Activated naive CD8-positive, alpha-beta T cell treated with anti-CD3 and anti-CD28 coated beads, Interleukin-2, amount 50 U/mL, for 24 hours (primary cell): ENCODE data around the gene MRPL19.
"Not testable (repeated sequence)": the region's sequence is repeated elsewhere in the genome, so short reads cannot be mapped to it uniquely, and the experiment has no call there.

Experiments
- ATAC-seq: fragments of 150-1000 bp; cut with Tn5 transposase; one replicate; pipeline ENCODE4 v1.10.0; 2021
- DNase-seq: peaks from one replicate; pipeline ENCODE4 v3.0.0; 2021
- H3K27ac Mint-ChIP-seq: one replicate; pipeline ENCODE4 v1.8.0; 2021; ENCODE audit warnings: mild to moderate bottlenecking, mixed read lengths
- H3K27me3 Mint-ChIP-seq: one replicate; pipeline ENCODE4 v1.8.0; 2021; ENCODE audit warnings: mixed read lengths
- H3K36me3 Mint-ChIP-seq: one replicate; pipeline ENCODE4 v1.8.0; 2021; ENCODE audit warnings: low read depth, mixed read lengths
- H3K4me1 Mint-ChIP-seq: one replicate; pipeline ENCODE4 v1.8.0; 2021; ENCODE audit warnings: mixed read lengths
- H3K4me3 Mint-ChIP-seq: one replicate; pipeline ENCODE4 v1.8.0; 2021; ENCODE audit warnings: mild to moderate bottlenecking, moderate library complexity, mixed read lengths
- H3K9me3 Mint-ChIP-seq: one replicate; pipeline ENCODE4 v1.8.0; 2021; ENCODE audit warnings: mixed read lengths

MRPL19 gene

DNA sequence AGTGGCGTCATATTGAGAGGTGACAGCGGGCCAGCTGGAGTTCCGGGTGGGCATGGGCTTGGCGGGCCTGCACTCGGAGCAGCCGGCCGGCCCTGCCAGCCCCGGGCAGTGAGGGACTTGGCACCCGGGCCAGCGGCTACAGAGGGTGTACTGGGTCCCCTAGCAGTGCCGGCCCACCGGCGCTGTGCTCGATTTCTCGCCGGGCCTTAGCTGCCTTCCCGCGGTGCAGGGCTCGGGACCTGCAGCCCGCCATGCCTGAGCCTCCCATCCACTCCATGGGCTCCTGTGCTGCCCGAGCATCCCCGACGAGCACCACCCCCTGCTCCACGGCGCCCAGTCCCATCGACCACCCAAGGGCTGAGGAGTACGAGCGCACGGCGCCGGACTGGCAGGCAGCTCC lies 65.0 kb downstream of the MRPL19 start:
- H3K36me3 Mint-ChIP-seq, H3K27me3 Mint-ChIP-seq, DNase-seq, H3K9me3 Mint-ChIP-seq, ATAC-seq: not testable (repeated sequence)
- H3K4me1 Mint-ChIP-seq, result peaks cover 24% of the 10 kb centered on the region
- H3K4me3 Mint-ChIP-seq, result peak overlapping the region; percentile 81
- peak overlapping the region; percentile 94 for H3K27ac Mint-ChIP-seq

DNA sequence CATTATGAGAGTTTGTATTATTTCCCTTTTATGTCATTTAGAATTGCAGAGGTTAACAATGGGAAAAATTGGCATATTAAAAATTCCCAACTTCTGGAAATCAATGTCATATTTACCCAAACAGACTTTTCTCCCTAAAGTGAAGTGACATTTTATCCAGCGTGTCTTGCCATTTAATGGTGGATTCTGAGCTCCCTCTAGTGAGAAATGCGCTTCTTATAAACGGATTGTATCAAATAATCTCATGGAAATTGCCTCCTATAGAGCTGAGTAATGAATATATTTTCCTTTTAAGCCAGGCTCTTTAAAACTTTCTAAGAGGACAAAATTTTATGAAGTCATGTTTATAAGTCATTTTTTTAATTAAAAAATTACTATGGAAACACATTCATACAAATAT lies 69.8 kb downstream of the MRPL19 start:
- peaks cover 4% of the 10 kb centered on the region for H3K4me1 Mint-ChIP-seq
- H3K27me3 Mint-ChIP-seq, result no peaks in the 10 kb centered on the region
- DNase-seq (no peak), ATAC-seq (no peak)
- H3K9me3 Mint-ChIP-seq, result no peaks in the 10 kb centered on the region
- H3K4me3 Mint-ChIP-seq, result no peak overlapping the region
- no peaks in the 10 kb centered on the region for H3K36me3 Mint-ChIP-seq
- no peak overlapping the region for H3K27ac Mint-ChIP-seq

DNA sequence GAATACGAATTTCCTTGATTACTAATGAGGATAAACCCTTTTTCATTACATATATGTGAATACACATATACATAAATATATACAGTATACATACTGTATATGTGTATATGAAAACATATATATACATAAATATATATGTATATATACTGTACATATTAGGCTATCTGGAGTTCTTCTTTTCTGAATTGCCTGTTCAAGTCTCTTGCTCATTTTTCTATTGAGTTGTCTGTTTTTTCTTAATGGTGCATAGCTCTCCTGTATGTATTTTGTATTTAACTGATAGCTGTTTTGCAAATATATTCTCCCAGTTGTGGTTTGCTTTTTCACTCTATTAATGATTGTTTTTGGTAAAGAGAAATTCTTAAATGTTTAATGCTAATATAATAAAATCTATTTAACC lies 73.0 kb downstream of the MRPL19 start:
- ATAC-seq (no peak), DNase-seq (no peak)
- Mint-ChIP-seq H3K27ac (no peak overlapping the region), H3K9me3 (no peaks in the 10 kb centered on the region), H3K4me3 (no peak overlapping the region), H3K4me1 (peaks cover 4% of the 10 kb centered on the region), H3K36me3 (no peaks in the 10 kb centered on the region), H3K27me3 (peaks cover 14% of the 10 kb centered on the region)

DNA sequence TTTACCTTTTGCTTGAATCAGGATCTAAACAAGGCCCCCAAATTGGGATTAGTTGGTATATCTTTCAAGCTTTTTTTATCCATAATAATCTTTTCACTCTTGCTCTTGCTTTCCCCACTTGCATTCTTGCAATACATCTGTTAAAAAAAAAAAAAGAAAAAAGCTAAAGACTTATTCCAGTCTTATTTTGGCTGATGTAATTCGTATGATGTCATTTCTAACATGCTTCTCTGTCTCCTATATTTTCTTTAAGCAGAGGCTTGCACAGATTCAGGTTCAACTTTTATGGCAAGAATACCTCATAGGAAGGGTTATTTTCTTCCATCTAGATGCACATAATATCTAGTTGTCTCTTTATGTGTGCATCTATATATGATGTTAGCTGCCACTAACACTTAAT lies 73.9 kb downstream of the MRPL19 start:
- Mint-ChIP-seq H3K36me3 (no peaks in the 10 kb centered on the region), H3K9me3 (no peaks in the 10 kb centered on the region), H3K4me3 (no peak overlapping the region)

DNA sequence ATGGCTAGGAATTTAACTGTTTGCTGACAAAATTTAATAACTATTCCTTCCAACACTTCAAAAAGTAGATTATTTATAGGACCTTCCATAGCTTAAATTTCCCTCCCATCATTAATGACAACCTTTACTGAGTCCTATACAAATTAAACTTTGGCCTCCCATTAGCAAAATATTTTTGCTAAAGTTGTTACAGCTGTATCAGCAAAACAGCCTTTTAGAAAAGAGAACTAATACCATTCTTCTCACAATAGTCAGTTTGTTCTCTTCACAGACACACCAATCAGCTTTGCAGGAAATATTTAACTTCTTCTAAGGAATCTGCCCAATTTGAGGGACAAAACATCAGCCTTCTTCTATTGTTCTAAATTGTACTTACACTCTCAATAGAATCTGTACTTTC lies 76.1 kb downstream of the MRPL19 start:
- H3K4me3 Mint-ChIP-seq, result no peak overlapping the region
- no peak for ATAC-seq
- peaks cover 22% of the 10 kb centered on the region for H3K27me3 Mint-ChIP-seq
- H3K36me3 Mint-ChIP-seq, result no peaks in the 10 kb centered on the region
- no peak overlapping the region for H3K27ac Mint-ChIP-seq
- H3K9me3 Mint-ChIP-seq, result no peaks in the 10 kb centered on the region
- H3K4me1 Mint-ChIP-seq, result peaks cover 2% of the 10 kb centered on the region
- DNase-seq, result no peak

More for the DNA sequence above, 73.9 kb downstream of the MRPL19 start:
- no peak overlapping the region for H3K27ac Mint-ChIP-seq
- DNase-seq (no peak), ATAC-seq (no peak)
- H3K27me3 Mint-ChIP-seq, result peaks cover 16% of the 10 kb centered on the region
- peaks cover 4% of the 10 kb centered on the region for H3K4me1 Mint-ChIP-seq

DNA sequence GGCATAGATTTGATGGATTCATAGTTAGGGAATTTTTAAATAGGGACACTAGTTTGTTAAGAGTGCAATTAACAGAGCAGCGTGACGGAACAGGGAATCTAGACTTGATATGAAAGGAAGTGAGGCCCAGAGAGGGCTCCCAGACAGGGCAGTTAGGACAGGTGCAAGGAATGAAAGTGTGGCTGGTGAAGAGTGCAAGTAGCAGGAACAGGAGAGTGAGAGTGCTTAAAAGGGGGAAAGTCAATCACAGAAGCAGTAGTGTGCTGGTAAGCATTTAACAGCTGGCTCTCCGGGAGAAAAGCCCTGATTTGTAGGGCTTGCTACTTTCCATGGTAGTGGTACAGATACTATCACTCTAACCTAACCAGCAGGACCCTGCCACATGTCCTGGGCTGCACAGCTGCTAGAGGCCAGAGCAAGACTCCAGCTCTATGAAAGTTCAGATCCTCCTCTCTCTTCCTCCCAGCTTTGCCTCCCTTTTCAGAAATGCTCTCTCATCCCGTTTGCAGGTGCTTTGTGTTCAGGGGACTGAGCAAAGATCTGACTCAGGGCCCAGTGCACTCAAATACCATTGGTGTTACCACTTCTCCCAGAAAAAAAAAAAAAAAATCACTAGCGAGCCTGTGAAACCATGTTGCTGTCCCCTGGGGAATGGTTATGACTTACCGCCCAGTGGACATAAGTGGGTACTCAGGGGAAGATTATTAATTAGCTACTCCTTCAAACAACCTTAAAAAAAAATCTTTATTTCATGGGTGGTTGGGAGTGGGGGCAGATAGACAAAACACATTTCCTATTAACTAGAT lies 82.2 kb downstream of the MRPL19 start:
- Mint-ChIP-seq H3K4me1 (no peaks in the 10 kb centered on the region), H3K36me3 (no peaks in the 10 kb centered on the region), H3K4me3 (no peak overlapping the region), H3K9me3 (no peaks in the 10 kb centered on the region), H3K27me3 (peaks cover 17% of the 10 kb centered on the region), H3K27ac (no peak overlapping the region)
- DNase-seq (no peak), ATAC-seq (no peak)

DNA sequence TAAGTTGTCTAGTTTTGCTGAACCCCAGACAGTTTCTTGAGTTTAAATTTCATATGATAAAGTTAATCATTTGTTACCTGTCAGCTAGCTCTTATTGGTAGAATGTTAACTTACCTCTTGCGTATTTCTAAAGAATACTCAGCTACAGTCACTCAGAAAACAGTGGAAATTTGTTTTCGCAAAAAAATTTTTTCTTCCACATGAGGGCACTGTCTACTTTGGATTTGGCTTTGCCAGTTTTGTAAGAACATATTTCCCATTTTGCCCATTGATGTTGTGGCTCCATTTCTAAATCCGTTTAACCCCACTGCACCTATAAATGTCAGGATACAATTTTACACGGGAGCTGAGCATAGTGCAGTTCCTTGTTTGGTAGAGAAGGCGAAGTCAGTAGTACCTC lies 83.3 kb downstream of the MRPL19 start:
- ATAC-seq, result no peak
- no peaks in the 10 kb centered on the region for H3K36me3 Mint-ChIP-seq

DNA sequence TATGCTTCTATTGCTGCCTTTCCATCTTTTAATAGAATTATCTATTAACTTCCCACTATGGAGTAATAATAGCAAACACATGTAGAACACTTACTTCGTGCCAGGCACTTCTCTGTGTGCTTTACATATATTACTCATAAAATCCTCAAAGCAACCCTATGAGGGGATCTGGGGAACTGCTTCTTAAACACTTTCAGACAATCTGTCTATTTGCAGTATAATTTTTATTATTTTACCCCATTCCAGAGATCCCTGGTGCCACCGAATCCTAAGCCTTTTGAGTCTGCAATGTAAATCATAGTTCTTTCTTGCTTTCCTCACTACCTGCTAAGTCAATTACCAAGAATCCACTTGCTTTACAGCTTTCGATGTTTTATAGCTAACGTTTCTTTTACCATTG lies 89.7 kb downstream of the MRPL19 start:
- DNase-seq (no peak), ATAC-seq (no peak)
- Mint-ChIP-seq H3K27ac (no peak overlapping the region), H3K4me1 (no peaks in the 10 kb centered on the region), H3K9me3 (peaks cover 7% of the 10 kb centered on the region), H3K36me3 (no peaks in the 10 kb centered on the region), H3K27me3 (peaks cover 24% of the 10 kb centered on the region), H3K4me3 (no peak overlapping the region)

More for the DNA sequence above, 83.3 kb downstream of the MRPL19 start:
- Mint-ChIP-seq H3K27me3 (peaks cover 13% of the 10 kb centered on the region), H3K4me1 (no peaks in the 10 kb centered on the region), H3K4me3 (no peak overlapping the region), H3K27ac (no peak overlapping the region), H3K9me3 (no peaks in the 10 kb centered on the region)
- no peak for DNase-seq

DNA sequence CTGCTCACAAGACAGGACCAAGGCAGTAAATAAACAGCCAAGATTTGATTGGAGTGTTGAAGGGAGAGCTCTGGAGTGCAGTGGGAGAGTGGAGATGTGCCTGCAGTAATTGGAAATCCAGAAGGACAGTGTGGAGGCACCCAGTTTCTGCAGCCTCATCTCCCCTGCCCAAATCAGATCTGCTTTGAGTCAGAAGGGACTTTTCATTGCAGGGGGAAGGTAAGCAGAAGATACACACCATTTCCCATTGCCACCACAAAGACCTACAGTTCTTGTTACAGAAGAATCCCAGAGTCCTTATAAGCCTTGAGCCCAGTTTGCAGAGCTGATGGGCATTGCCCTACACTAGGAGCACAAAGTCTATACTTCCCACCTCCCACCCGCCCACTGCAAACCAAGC lies 91.4 kb downstream of the MRPL19 start:
- Mint-ChIP-seq H3K9me3 (peaks cover 13% of the 10 kb centered on the region), H3K36me3 (no peaks in the 10 kb centered on the region), H3K4me1 (no peaks in the 10 kb centered on the region), H3K27ac (no peak overlapping the region), H3K27me3 (peaks cover 24% of the 10 kb centered on the region), H3K4me3 (no peak overlapping the region)
- no peak for DNase-seq
- no peak for ATAC-seq
